OCI-LY7 (cell line): ENCODE measurements around the gene PRKG1.

Experiments used
- CTCF ChIP-seq: fragments of 200-600 bp; sonication (generic); conservative IDR thresholded peaks from 2 replicates; pipeline ENCODE4 v1.5.1; 2014; ENCODE audit warnings: mild to moderate bottlenecking, antibody characterized with exemption, low read length, moderate library complexity, mixed read lengths
- EZH2phosphoT487 ChIP-seq: fragments of 200-600 bp; sonication (generic); IDR thresholded peaks from 2 replicates; pipeline ENCODE4 v1.6.1; 2018; ENCODE audit warnings: low read depth, borderline replicate concordance, mild to moderate bottlenecking, mixed run types, antibody characterized with exemption, low read length, moderate library complexity, mixed read lengths

GRCh38 chr10:52331638-52332364, 1257.5 kb downstream of the PRKG1 start:
- no peak for TF ChIP-seq CTCF
- TF ChIP-seq EZH2phosphoT487 = no peak
